Activated CD4-positive, CD25-positive, alpha-beta regulatory T cell treated with anti-CD3 and anti-CD28 coated beads, Interleukin-2, amount 50 U/mL, for 24 hours (primary cell): ENCODE results near the gene PRSS2.

Experiments used
- ATAC-seq, 2 donors: fragments of 150-1000 bp; cut with Tn5 transposase; one replicate each; pipeline ENCODE4 v1.10.0; 2021; ENCODE audit warnings: mild to moderate bottlenecking in 1 of 2, moderate library complexity in 1 of 2

The PRSS2 gene

GRCh38 chr7:142801601-142802295 lies 31.0 kb downstream of the PRSS2 start:
- no peak for ATAC-seq

DNA sequence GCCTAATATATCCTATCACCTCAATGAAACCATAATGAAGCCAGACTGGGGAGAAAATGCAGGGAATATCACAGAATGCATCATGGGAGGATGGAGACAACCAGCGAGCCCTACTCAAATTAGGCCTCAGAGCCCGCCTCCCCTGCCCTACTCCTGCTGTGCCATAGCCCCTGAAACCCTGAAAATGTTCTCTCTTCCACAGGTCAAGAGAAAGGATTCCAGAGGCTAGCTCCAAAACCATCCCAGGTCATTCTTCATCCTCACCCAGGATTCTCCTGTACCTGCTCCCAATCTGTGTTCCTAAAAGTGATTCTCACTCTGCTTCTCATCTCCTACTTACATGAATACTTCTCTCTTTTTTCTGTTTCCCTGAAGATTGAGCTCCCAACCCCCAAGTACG lies 31.5 kb downstream of the PRSS2 start:
- no peak for ATAC-seq

DNA sequence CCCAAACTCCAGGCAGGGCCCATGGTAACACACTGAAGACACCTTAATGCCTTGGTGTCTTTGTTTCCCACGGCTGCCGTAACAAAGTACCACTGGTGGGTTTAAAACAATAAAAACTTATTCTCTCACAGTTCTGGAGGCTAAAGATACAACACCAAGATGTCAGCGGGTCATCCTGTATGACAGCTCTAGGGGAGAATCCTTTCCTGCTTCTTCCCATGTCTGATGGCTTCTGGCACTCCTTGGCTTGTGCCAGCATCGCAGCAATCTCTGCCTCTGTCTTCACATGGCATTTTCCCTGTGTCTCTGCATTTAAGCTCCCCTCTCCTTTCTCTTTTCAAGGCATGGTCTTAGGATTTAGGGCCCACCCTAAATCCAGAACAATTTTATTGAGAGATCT lies 33.1 kb downstream of the PRSS2 start:
- no peak for ATAC-seq

DNA sequence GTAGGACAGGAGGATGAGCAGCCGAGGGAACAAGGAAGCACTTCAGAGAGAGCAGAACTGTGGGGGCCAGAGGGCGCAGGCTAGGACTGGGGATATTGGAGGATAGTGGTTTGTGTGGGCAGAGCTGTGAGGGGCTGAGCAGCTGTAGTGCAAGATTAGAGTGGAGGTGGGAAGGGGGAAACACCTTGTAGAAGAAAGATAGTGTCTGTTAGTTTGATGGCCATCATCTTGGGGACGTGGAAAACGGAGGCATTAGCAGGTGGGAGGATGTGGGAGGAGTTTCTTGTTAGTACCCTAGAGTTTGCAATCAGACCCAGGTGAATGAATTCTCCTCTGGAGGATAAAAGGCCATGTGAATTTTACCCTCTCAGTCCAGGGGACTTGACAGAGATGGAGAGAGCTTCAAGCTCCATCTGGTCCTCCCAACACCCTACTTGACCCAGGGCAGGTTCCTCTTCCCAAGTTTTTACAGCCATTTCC lies 34.0 kb downstream of the PRSS2 start:
- ATAC-seq = no peak

DNA sequence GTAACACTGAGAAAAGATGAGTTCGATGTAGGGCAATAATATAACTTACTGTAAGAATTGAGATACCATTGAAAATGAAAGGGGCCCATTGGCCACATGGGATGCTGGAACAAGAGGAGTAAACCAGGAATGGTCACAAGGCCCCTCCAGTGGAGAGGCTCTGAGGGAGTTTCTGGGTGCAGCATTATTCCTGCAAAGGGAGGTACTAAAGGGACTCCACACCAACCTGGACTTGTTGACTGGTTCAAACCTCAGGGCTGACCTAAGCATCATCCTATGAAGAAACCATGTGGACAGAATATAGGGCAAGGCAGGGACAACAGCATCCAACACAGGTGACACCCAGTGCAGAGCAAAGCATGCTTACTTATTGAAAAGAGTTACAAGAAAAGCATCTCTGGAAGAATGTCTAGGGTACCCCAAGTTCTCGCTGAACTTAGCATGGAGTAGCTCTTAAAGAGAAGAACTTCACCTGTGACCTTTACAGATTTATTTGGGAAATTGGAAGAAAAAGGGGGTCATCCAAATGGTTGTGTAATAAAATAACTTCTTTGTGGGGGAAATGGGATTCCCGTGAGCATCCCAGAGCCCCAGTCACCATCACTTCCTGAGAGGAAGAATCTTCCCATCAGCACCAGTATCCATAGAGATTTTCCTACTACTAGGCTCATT lies 34.7 kb downstream of the PRSS2 start:
- ATAC-seq = no peak

DNA sequence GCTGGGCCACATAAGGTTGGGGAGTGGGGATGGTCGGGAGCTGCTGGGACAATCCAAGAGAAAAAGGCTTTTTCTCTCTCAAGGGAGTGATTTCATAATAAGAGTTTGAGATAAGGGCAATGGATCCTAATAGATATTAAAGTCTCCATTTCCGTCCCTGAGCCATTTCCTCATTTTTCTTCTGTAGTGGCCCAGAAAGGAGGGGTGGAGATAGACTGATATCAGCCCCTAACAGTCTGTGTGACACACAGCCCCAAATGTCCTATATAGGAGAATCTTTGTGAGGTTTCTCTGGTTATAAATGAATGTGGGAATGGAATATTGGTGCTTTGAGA lies 35.2 kb downstream of the PRSS2 start:
- ATAC-seq = no peak

DNA sequence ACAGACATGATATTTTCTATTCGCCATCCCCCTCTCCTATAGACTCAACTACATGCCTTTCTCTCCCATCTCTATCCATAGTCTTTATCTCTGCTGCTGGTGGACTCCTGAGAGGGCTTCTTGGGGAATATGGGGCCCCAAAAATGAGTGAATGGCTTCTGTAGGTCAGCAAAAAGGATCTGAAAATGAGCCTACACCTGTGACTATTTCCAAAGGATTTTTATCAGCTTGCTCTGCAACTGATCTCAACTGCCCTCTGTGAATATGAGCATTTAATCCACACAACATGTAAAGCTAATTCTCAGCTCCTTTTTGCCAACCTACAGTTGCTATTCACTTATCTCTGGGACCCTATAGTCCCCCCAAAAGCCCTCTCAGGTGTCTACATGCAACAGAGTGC lies 36.2 kb downstream of the PRSS2 start:
- ATAC-seq = no peak

DNA sequence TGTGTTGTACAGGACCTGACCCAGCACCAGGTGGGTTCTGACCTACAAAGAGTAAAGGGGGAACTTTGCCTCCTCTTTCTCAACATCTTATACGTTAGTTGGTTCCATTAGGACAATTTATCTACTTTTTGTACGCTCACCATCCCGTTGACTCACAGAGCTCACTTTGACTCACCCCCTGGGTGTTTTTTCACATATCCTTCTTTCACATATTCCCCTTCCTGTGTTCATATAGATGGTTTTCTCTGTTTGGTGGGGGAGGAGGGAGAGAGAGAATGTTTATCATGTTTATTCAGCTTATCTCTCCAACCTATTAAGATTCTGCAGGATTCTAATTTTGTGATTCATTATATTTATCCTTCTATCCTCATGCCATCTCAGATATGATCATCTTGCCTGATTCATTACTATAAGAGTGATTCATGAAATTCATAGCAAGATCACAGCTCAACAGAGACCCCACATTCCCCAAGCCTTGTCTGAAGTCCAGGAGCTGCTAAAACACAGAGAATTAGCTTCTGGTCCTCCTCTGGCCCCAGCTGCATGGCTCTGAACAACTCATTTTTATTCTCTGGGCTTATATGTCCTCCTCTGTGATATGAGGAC lies 37.2 kb downstream of the PRSS2 start:
- ATAC-seq = peak; percentile 27 to 29

- ATAC-seq = peak; percentile 9 to 10
These were observed 37.7 kb downstream of the PRSS2 start for GRCh38 chr7:142808461-142808801.

DNA sequence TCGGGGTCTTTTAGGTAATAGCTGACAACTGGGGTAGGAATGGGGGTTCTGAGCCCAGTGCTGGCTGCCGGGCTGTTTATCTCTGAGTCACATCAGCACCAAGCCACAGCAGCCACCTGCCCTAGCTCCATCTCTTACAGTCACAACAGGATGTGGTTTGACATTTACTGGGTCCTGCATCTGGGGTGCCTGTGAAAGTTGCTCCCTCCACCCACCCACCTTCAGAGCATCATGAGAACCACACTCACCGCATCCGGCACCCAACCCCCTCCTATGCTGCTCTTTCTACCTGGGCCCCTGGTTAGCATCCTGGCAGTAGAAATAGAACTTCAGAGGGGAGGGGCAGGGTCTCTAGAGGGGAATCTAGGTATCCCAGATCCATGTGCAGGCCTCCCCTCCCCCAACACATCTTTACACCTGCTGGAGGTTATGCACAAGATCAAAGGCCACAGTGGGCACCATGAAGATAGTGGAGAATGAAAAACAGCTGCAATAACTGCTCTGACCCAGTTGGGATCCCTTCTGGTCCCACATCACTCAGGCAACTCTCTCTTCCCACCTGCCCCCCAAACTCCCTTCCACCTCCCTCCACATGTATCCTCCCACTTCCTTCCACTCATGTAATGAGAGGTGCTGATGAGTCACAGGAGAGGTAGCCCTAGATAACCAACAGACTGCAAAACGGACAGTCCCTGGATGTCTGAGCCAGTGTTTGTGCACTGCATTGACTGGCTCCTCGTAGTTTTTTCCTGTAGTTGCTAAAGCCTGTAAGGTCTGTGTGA lies 38.2 kb downstream of the PRSS2 start:
- ATAC-seq = peak; percentile 72 to 79

- no peak for ATAC-seq
These were observed 38.9 kb downstream of the PRSS2 start for GRCh38 chr7:142809671-142810070.

- no peak for ATAC-seq
These were observed 40.5 kb downstream of the PRSS2 start for GRCh38 chr7:142811154-142811737.

DNA sequence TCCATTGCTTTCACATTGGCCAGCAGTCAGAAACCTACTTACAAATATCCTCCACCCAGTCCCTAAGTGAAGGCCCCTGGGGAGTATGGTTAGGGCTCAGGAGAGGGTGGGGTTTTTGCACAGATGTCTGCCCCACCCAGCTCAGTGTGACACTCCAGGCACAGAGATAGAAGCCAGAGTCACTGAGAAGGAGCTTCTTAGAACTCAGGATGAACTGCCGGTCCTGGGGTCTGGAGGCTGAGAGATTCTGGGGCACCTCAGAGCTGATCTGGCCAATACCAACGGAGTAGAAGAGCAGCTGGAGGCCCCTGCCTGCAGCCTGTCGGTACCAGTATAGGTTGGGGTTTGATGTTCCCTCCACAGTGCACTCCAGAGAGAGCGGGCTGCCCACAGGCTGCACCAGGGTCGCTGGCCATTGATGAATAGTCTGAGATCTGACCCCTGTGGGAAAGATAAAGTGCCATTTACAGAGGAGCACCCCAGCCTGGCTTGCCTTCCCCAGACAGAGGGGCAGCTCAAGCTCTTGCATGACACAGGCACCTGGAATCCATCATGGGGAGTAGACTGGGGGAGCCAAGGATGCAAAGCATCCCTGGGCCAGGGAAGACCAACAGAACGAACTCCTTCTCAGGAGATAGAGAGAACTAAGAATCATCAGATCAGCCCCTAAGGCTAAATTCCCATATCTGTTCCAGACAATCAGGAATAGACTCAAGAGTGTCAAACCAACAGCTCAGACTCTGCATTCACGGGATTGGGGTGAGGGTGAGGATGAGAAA lies 41.9 kb downstream of the PRSS2 start:
- ATAC-seq = no peak

DNA sequence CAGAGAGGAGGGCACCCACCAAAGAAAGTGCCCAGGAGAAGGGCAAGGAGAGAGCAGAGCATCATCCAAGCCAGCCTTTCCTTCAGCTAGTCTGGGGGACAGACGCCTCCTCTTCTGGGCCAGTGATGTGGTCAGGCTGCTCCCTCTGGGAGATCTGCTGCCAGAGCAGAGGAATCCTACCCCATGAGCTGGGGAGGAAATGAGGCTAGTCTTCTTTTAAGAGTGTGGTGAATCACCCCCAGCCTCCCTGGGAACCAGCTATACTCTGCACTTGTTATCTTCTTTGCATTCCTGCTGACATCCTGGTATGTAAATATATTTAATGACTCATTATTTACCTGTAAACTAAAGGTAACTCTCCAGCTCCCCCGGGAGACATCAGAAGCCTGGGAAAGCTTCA lies 42.5 kb downstream of the PRSS2 start:
- no peak for ATAC-seq

GRCh38 chr7:142813699-142814098 lies 42.9 kb downstream of the PRSS2 start:
- ATAC-seq = no peak

DNA sequence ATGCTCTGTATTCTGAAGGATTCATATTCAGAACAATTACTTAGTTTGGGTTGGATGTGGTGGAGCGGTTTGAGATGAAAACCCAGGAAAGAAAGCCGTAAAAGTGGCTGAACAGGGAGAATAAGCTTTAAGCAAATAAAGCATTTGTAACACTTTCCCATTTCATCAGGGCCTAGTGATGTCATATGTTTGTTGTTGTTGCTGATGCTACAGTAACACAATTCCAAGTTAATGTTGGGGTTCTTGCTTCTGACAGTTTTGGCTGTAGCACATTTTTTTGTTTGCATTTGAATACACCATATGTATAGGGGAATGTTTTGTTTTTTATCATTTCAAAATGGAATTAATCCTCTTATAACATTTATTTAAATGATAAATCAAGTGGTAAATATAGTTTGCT lies 43.7 kb downstream of the PRSS2 start:
- ATAC-seq = no peak

DNA sequence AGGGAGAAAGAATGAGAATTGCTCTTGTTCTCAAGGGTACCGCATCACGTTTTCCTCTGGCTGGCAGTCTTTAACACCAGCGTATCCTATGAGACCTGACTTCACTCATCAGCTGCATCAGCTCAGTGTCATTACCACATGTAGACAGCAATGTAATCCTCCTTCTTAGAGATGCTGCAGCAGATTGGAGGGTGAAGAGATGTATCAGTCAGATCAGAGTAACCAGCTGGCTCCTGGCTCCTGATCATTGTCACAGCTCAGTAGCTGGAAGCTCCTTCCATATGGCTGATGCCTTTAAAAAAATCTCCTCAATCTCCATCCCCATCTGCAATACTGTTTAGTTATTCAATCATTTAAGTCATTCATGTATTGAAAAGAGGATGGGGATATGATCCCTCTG lies 44.4 kb downstream of the PRSS2 start:
- no peak for ATAC-seq

DNA sequence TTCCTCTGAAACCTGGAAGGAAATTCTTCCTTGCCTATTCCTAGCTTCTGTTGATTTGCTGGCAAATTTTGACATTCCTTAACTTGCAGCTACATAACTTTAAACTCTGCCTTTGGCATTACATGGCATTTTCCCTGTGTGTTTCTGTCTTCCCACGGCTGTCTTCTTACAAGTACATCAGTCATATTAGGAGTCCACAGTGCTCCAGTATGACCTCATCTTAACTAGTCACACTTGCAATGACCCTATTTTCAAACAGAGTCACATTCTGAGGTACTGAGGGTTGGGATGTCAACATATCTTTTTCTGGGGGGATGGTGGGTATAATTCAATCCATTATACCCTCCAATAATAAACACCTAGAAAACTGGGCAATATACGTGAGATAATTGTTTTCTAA lies 46.7 kb downstream of the PRSS2 start:
- peak in 1 of 2 donors; percentile 34 for ATAC-seq

DNA sequence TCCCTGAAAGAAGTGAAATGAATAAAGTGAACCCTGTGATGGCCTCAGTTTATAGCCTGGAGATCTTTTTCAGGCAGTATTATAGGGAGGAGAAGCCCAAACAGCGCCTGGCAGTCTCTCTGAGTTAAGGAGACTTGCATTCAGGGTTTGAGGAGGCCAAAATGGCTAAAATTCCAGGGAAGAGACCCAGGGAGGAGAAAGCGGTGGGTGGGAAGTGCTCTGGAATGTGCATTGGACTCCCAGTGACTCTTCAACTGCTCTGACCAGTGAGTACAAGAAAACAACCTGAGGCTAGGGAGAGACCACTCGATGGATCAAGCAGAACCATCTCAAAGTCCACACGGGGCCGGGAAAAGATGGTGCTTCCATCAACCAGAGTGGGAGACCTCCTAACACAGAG lies 48.8 kb downstream of the PRSS2 start:
- ATAC-seq = no peak

- ATAC-seq = no peak
These were observed 51.9 kb downstream of the PRSS2 start for GRCh38 chr7:142822714-142823113.
